ENCODE measurements around the gene SMCO2.
A peak's percentile ranks its signal among the peaks of the same experiment; 100 is the strongest.

The SMCO2 gene

GRCh38 chr12:27502021-27502435, 55.5 kb downstream of the SMCO2 start:
- no peak for DNase-seq

- DNase-seq, result no peak
Measured at GRCh38 chr12:27504507-27504906, 58.0 kb downstream of the SMCO2 start.

- DNase-seq, result no peak
Measured at GRCh38 chr12:27505109-27505508, 58.6 kb downstream of the SMCO2 start.

- DNase-seq, result no peak
Measured at GRCh38 chr12:27505761-27506160, 59.2 kb downstream of the SMCO2 start.

GRCh38 chr12:27506645-27507189, 60.2 kb downstream of the SMCO2 start:
- no peak for DNase-seq

- no peak for DNase-seq
Measured at GRCh38 chr12:27508736-27509431, 62.3 kb downstream of the SMCO2 start.

- no peak for DNase-seq
Measured at GRCh38 chr12:27511031-27511722, 64.6 kb downstream of the SMCO2 start.

- no peak for DNase-seq
Measured at GRCh38 chr12:27511723-27512045, 65.1 kb downstream of the SMCO2 start.

GRCh38 chr12:27513155-27513824, 66.8 kb downstream of the SMCO2 start:
- DNase-seq, result no peak

- no peak for DNase-seq
Measured at GRCh38 chr12:27515671-27516070, 69.1 kb downstream of the SMCO2 start.

- DNase-seq, result no peak
Measured at GRCh38 chr12:27516625-27517024, 70.1 kb downstream of the SMCO2 start.

- no peak for DNase-seq
Measured at GRCh38 chr12:27517546-27517945, 71.0 kb downstream of the SMCO2 start.

GRCh38 chr12:27517961-27518665, 71.6 kb downstream of the SMCO2 start:
- no peak for DNase-seq

GRCh38 chr12:27521066-27521465, 74.5 kb downstream of the SMCO2 start:
- DNase-seq, result no peak

- DNase-seq, result no peak
Measured at GRCh38 chr12:27521981-27522380, 75.4 kb downstream of the SMCO2 start.

- no peak for DNase-seq
Measured at GRCh38 chr12:27523305-27523641, 76.7 kb downstream of the SMCO2 start.

GRCh38 chr12:27523642-27524493, 77.3 kb downstream of the SMCO2 start, which contains the start of gene PPFIBP1:
Gene PPFIBP1 (plus strand): TSS chr12:27524206. CDS start chr12:27633397, 109,191 bp downstream.
- peak; percentile 80 to 95 for DNase-seq

- no peak for DNase-seq
Measured at GRCh38 chr12:27524494-27524835, 77.9 kb downstream of the SMCO2 start.

- DNase-seq, result no peak
Measured at GRCh38 chr12:27524839-27525753, 78.6 kb downstream of the SMCO2 start.

GRCh38 chr12:27527512-27527911, 81.0 kb downstream of the SMCO2 start:
- DNase-seq, result no peak

GRCh38 chr12:27528788-27529187, 82.3 kb downstream of the SMCO2 start:
- no peak for DNase-seq

Measured in cerebellar nuclear complex (tissue), 1 donor.